Karpas-422 (cell line): ENCODE results near the gene PCGF2. TPM values are rescaled to one million over a fixed set of nuclear protein-coding genes. Genes with fewer than 3 reads are reported as not detected.

Experiments used
- DNase-seq: peaks from one replicate; pipeline ENCODE4 v3.0.0-alpha.2; 2015
- H2AFZ ChIP-seq: fragments of 200-600 bp; sonication (generic); 2 replicates; pipeline ENCODE4 v1.6.1; 2014; ENCODE audit warnings: antibody characterized with exemption, low read length, mixed read lengths
- H3K27ac ChIP-seq: fragments of 200-600 bp; sonication (generic); 2 replicates; pipeline ENCODE4 v1.5.1; 2014; ENCODE audit warnings: mild to moderate bottlenecking, low read length, moderate library complexity
- H3K27me3 ChIP-seq: fragments of 200-600 bp; sonication (generic); 2 replicates; pipeline ENCODE4 v1.6.1; 2014; ENCODE audit warnings: low read length, mixed read lengths
- H3K36me3 ChIP-seq: fragments of 200-600 bp; sonication (generic); 2 replicates; pipeline ENCODE4 v1.6.1; 2014; ENCODE audit warnings: low read length, mixed read lengths; ENCODE audit not compliant: insufficient read depth
- H3K4me1 ChIP-seq: fragments of 200-600 bp; sonication (generic); 2 replicates; pipeline ENCODE4 v1.6.1; 2014; ENCODE audit warnings: mild to moderate bottlenecking, low read length, mixed read lengths
- H3K4me2 ChIP-seq: fragments of 200-600 bp; sonication (generic); 2 replicates; pipeline ENCODE4 v1.6.1; 2014; ENCODE audit warnings: low read length, low read depth, mild to moderate bottlenecking; ENCODE audit not compliant: poor library complexity, severe bottlenecking
- H3K4me3 ChIP-seq: fragments of 200-600 bp; sonication (generic); 2 replicates; pipeline ENCODE4 v1.5.1; 2014; ENCODE audit warnings: mild to moderate bottlenecking, antibody characterized with exemption, low read length, mixed read lengths
- H3K79me2 ChIP-seq: fragments of 200-600 bp; sonication (generic); 2 replicates; pipeline ENCODE4 v1.6.1; 2014; ENCODE audit warnings: mild to moderate bottlenecking, low read length, mixed read lengths
- H3K9ac ChIP-seq: fragments of 200-600 bp; sonication (generic); 2 replicates; pipeline ENCODE4 v1.6.0; 2014; ENCODE audit warnings: low read length
- H3K9me2 ChIP-seq: fragments of 200-600 bp; sonication (generic), shearing (Covaris generic); replicated peaks from 2 replicates; pipeline ENCODE4 v1.6.0; 2014; ENCODE audit warnings: mild to moderate bottlenecking, low read length, moderate library complexity; ENCODE audit not compliant: insufficient read depth
- H3K9me3 ChIP-seq: fragments of 300-700, 200-600 bp; sonication (generic); 2 replicates; pipeline ENCODE4 v1.6.1; 2014; ENCODE audit warnings: low read length, mixed read lengths
- H4K20me1 ChIP-seq: fragments of 200-600 bp; sonication (generic); 2 replicates; pipeline ENCODE4 v1.6.1; 2014; ENCODE audit warnings: mild to moderate bottlenecking, antibody characterized with exemption, low read length, low read depth; ENCODE audit not compliant: insufficient read depth
- total RNA-seq: library from RNA; depleted of rRNA; stranded (reverse); fragments of >200 nt; shearing (Covaris generic); gene quantifications from 2 replicates; pipeline ENCODE4 v1.2.3, GENCODE V29; 2014; ENCODE audit warnings: low replicate concordance

The PCGF2 gene
- total RNA-seq, 1 experiment from 2014 or later = 0.15 TPM

DNA sequence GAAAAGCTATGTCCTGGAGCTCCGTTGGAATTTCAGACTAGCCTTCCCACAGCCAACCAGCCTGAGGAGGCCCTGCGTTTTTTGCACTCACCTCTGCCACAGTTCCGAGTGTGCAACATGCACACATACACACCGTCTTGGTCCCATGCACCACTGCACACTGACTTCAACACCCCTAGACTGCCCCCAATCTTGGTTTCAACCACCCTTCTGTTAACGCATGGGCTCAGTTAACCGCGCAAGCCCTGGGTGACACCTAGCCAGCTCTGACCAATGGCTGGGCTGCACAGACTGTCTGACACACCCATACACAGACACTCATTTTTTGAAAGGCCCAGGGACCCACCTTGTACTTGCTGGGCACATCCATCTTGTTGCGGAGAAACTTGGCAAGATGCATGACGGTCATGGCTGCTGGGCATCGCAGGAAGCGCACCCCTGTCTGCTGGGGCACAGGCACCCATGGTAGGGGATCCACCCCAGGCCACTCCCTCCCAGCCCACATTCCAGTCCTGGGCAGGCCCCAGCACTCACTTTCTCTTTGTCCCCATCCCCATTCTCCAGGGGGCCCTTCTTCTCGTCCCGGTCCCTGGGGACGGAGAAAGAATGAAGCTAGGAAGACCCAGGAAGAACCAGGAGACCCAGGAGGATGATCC, 10.0 kb downstream of the PCGF2 start:
- Histone ChIP-seq H3K79me2 (no peaks in the 10 kb centered on the region), H3K4me1 (no peaks in the 10 kb centered on the region), H3K9me3 (no peaks in the 10 kb centered on the region), H3K9me2 (no peaks in the 10 kb centered on the region), H3K27me3 (no peaks in the 10 kb centered on the region), H3K4me2 (no peak overlapping the region), H3K36me3 (no peaks in the 10 kb centered on the region), H2AFZ (no peak overlapping the region), H3K27ac (no peak overlapping the region), H4K20me1 (0 out of 2 replicates have a peak, but pooled peaks cover 6% of the 10 kb centered on the region), H3K9ac (no peak overlapping the region), H3K4me3 (no peak overlapping the region)
- no peak for DNase-seq

GRCh38 chr17:38735161-38735997, 12.8 kb downstream of the PCGF2 start:
- Histone ChIP-seq H3K79me2 (peaks cover 14% of the 10 kb centered on the region), H3K9me2 (no peaks in the 10 kb centered on the region), H3K9me3 (no peaks in the 10 kb centered on the region), H2AFZ (no peak overlapping the region), H3K27me3 (no peaks in the 10 kb centered on the region), H3K4me1 (peaks cover 15% of the 10 kb centered on the region), H4K20me1 (0 out of 2 replicates have a peak, but pooled peaks cover 6% of the 10 kb centered on the region), H3K36me3 (no peaks in the 10 kb centered on the region), H3K27ac (no peak overlapping the region), H3K4me3 (no peak overlapping the region), H3K9ac (no peak overlapping the region), H3K4me2 (no peak overlapping the region)
- peak; percentile 84 for DNase-seq

GRCh38 chr17:38733982-38734973, 13.9 kb downstream of the PCGF2 start:
- peak; percentile 76 for DNase-seq
- no peak overlapping the region for H3K4me3 ChIP-seq
- H3K27me3 ChIP-seq = no peaks in the 10 kb centered on the region
- peaks cover 20% of the 10 kb centered on the region for H3K4me1 ChIP-seq
- H2AFZ ChIP-seq = no peak overlapping the region
- no peaks in the 10 kb centered on the region for H3K9me2 ChIP-seq
- peaks cover 15% of the 10 kb centered on the region for H3K79me2 ChIP-seq
- H3K4me2 ChIP-seq = no peak overlapping the region
- H3K9me3 ChIP-seq = no peaks in the 10 kb centered on the region
- 0 out of 2 replicates have a peak, but pooled peaks cover 6% of the 10 kb centered on the region for H4K20me1 ChIP-seq
- no peaks in the 10 kb centered on the region for H3K36me3 ChIP-seq
- no peak overlapping the region for H3K9ac ChIP-seq
- H3K27ac ChIP-seq = no peak overlapping the region

- no peak overlapping the region for H2AFZ ChIP-seq
- peaks cover 15% of the 10 kb centered on the region for H3K79me2 ChIP-seq
- no peak overlapping the region for H3K4me3 ChIP-seq
- peaks cover 28% of the 10 kb centered on the region for H3K4me1 ChIP-seq
- H3K4me2 ChIP-seq = no peak overlapping the region
- no peak for DNase-seq
- H3K27me3 ChIP-seq = no peaks in the 10 kb centered on the region
- H3K9me3 ChIP-seq = no peaks in the 10 kb centered on the region
- no peaks in the 10 kb centered on the region for H3K9me2 ChIP-seq
- no peak overlapping the region for H3K9ac ChIP-seq
- H3K36me3 ChIP-seq = no peaks in the 10 kb centered on the region
- 0 out of 2 replicates have a peak, but pooled peaks cover 6% of the 10 kb centered on the region for H4K20me1 ChIP-seq
- H3K27ac ChIP-seq = no peak overlapping the region
These were observed 14.7 kb downstream of the PCGF2 start for GRCh38 chr17:38733282-38733981.

GRCh38 chr17:38732376-38733281, 15.5 kb downstream of the PCGF2 start:
- H3K4me2 ChIP-seq = no peak overlapping the region

GRCh38 chr17:38731526-38732294, 16.4 kb downstream of the PCGF2 start:
- Histone ChIP-seq H2AFZ (no peak overlapping the region), H4K20me1 (0 out of 2 replicates have a peak, but pooled peaks cover 6% of the 10 kb centered on the region), H3K79me2 (peaks cover 15% of the 10 kb centered on the region), H3K9me3 (no peaks in the 10 kb centered on the region), H3K27ac (no peak overlapping the region), H3K36me3 (no peaks in the 10 kb centered on the region), H3K4me2 (peak overlapping the region; percentile 82), H3K4me1 (peaks cover 36% of the 10 kb centered on the region), H3K4me3 (peak overlapping the region; percentile 86), H3K27me3 (no peaks in the 10 kb centered on the region), H3K9me2 (no peaks in the 10 kb centered on the region), H3K9ac (peak overlapping the region; percentile 85)
- DNase-seq = no peak

More at GRCh38 chr17:38732376-38733281, 15.5 kb downstream of the PCGF2 start:
- H3K27ac ChIP-seq = no peak overlapping the region
- 0 out of 2 replicates have a peak, but pooled peaks cover 6% of the 10 kb centered on the region for H4K20me1 ChIP-seq
- H3K9ac ChIP-seq = peak overlapping the region; percentile 85; the same call in 1 of the 2 replicates
- no peaks in the 10 kb centered on the region for H3K36me3 ChIP-seq
- no peak overlapping the region for H3K4me3 ChIP-seq
- peaks cover 36% of the 10 kb centered on the region for H3K4me1 ChIP-seq
- no peaks in the 10 kb centered on the region for H3K9me3 ChIP-seq
- DNase-seq = no peak
- no peaks in the 10 kb centered on the region for H3K9me2 ChIP-seq
- peaks cover 15% of the 10 kb centered on the region for H3K79me2 ChIP-seq
- H3K27me3 ChIP-seq = no peaks in the 10 kb centered on the region
- H2AFZ ChIP-seq = no peak overlapping the region
